BLaER1 treated with 17β-estradiol and CSF1 and Interleukin-3, amounts not matched to agents 10 nM and 100 nM (cell line): Measurements from ENCODE around the gene UFD1.
A peak's percentile ranks its signal among the peaks of the same experiment; 100 is the strongest.

Source experiments
- H3K27ac ChIP-seq, 11 experiments: shearing (Covaris generic); formaldehyde crosslinking; 2 replicates each; pipeline ENCODE4 v1.8.1; 2022
- H3K27me3 ChIP-seq, 11 experiments: shearing (Covaris generic); formaldehyde crosslinking; 2 replicates each; pipeline ENCODE4 v1.8.1; 2022
- H3K36me3 ChIP-seq, 11 experiments: shearing (Covaris generic); formaldehyde crosslinking; 2 replicates each; pipeline ENCODE4 v1.8.1; 2022
- H3K4me1 ChIP-seq, 10 experiments: shearing (Covaris generic); formaldehyde crosslinking; 2 replicates each; pipeline ENCODE4 v1.8.1; 2022
- H3K4me2 ChIP-seq, 11 experiments: shearing (Covaris generic); formaldehyde crosslinking; 2 replicates each; pipeline ENCODE4 v1.8.1; 2022
- H3K4me3 ChIP-seq, 10 experiments: shearing (Covaris generic); formaldehyde crosslinking; 2 replicates each; pipeline ENCODE4 v1.8.1; 2022
- H3K9ac ChIP-seq, 11 experiments: shearing (Covaris generic); formaldehyde crosslinking; 2 replicates each; pipeline ENCODE4 v1.8.1; 2022
- H3K9me3 ChIP-seq, 11 experiments: shearing (Covaris generic); formaldehyde crosslinking; replicated peaks in 1 of 11; 2 replicates each; pipeline ENCODE4 v1.8.1; 2022
- H4K20me1 ChIP-seq, 11 experiments: shearing (Covaris generic); formaldehyde crosslinking; 2 replicates each; pipeline ENCODE4 v1.8.1; 2022
- Cebpa-rat ChIP-seq, 11 experiments: shearing (Covaris generic); IDR thresholded peaks; 2 replicates each; pipeline ENCODE4 v1.8.1; 2022

The UFD1 gene

GRCh38 chr22:19501897-19502447 lies 23.0 kb upstream of the UFD1 start:
- peaks cover 0 to 32% (median 0%) of the 10 kb centered on the region in 11 experiments; a peak in 5 of 22 replicates for H4K20me1 ChIP-seq
- peaks cover 0 to 96% (median 75%) of the 10 kb centered on the region in 11 experiments; a peak in 19 of 22 replicates for H3K36me3 ChIP-seq
- peaks cover 0 to 21% (median 16%) of the 10 kb centered on the region in 10 experiments; a peak in 16 of 20 replicates for H3K4me1 ChIP-seq

GRCh38 chr22:19499880-19500242 lies 20.9 kb upstream of the UFD1 start:
- Histone ChIP-seq H3K4me3 (no peak overlapping the region), H3K4me2 (no peak overlapping the region), H3K9ac (no peak overlapping the region), H4K20me1 (peaks cover 0 to 35% (median 0%) of the 10 kb centered on the region in 11 experiments; a peak in 4 of 22 replicates), H3K27me3 (no peaks in the 10 kb centered on the region), H3K36me3 (peaks cover 0 to 96% (median 79%) of the 10 kb centered on the region in 11 experiments; a peak in 19 of 22 replicates), H3K4me1 (peaks cover 0 to 7% (median 4%) of the 10 kb centered on the region in 10 experiments; a peak in 16 of 20 replicates), H3K9me3 (no peaks in the 10 kb centered on the region), H3K27ac (no peak overlapping the region)
- TF ChIP-seq Cebpa-rat (IDR thresholded peaks at IDR 0.05): no peak

More at GRCh38 chr22:19501897-19502447, 23.0 kb upstream of the UFD1 start:
- H3K4me3 ChIP-seq: no peak overlapping the region
- H3K27me3 ChIP-seq: no peaks in the 10 kb centered on the region
- H3K27ac ChIP-seq: no peak overlapping the region
- no peak for TF ChIP-seq Cebpa-rat (IDR thresholded peaks at IDR 0.05)
- no peak overlapping the region for H3K9ac ChIP-seq
- H3K9me3 ChIP-seq: no peaks in the 10 kb centered on the region
- no peak overlapping the region for H3K4me2 ChIP-seq

GRCh38 chr22:19499236-19499879 lies 20.4 kb upstream of the UFD1 start:
- H3K36me3 ChIP-seq: peaks cover 3 to 98% (median 84%) of the 10 kb centered on the region in 11 experiments; a peak in 19 of 22 replicates
- no peaks in the 10 kb centered on the region for H3K27me3 ChIP-seq
- TF ChIP-seq Cebpa-rat (IDR thresholded peaks at IDR 0.05): no peak
- H3K27ac ChIP-seq: no peak overlapping the region
- no peak overlapping the region for H3K4me2 ChIP-seq
- peaks cover 0 to 40% (median 0%) of the 10 kb centered on the region in 11 experiments; a peak in 5 of 22 replicates for H4K20me1 ChIP-seq
- peaks cover 0 to 2% (median 0%) of the 10 kb centered on the region in 10 experiments; a peak in 3 of 20 replicates for H3K4me1 ChIP-seq
- H3K9ac ChIP-seq: no peak overlapping the region
- no peak overlapping the region for H3K4me3 ChIP-seq
- no peaks in the 10 kb centered on the region for H3K9me3 ChIP-seq

GRCh38 chr22:19498866-19499190 lies 19.8 kb upstream of the UFD1 start:
- peaks cover 8 to 100% (median 88%) of the 10 kb centered on the region in 11 experiments; a peak in 19 of 22 replicates for H3K36me3 ChIP-seq
- no peaks in the 10 kb centered on the region for H3K9me3 ChIP-seq
- H3K4me1 ChIP-seq: no peaks in the 10 kb centered on the region
- H3K9ac ChIP-seq: no peak overlapping the region
- H3K4me3 ChIP-seq: no peak overlapping the region
- no peak overlapping the region for H3K27ac ChIP-seq
- TF ChIP-seq Cebpa-rat (IDR thresholded peaks at IDR 0.05): no peak
- peaks cover 0 to 45% (median 0%) of the 10 kb centered on the region in 11 experiments; a peak in 6 of 22 replicates for H4K20me1 ChIP-seq
- H3K4me2 ChIP-seq: no peak overlapping the region
- no peaks in the 10 kb centered on the region for H3K27me3 ChIP-seq

GRCh38 chr22:19498154-19498865 lies 19.3 kb upstream of the UFD1 start:
- Histone ChIP-seq H3K4me2 (no peak overlapping the region), H3K9ac (0 out of 22 replicates have a peak overlapping the region, but pooled peaks of 1 of the 11 experiments have one; percentile 1), H3K36me3 (peaks cover 8 to 100% (median 88%) of the 10 kb centered on the region in 11 experiments; a peak in 19 of 22 replicates), H3K4me1 (no peaks in the 10 kb centered on the region), H3K9me3 (no peaks in the 10 kb centered on the region), H3K4me3 (no peak overlapping the region), H3K27ac (no peak overlapping the region), H3K27me3 (no peaks in the 10 kb centered on the region), H4K20me1 (peaks cover 0 to 51% (median 0%) of the 10 kb centered on the region in 11 experiments; a peak in 6 of 22 replicates)
- TF ChIP-seq Cebpa-rat (IDR thresholded peaks at IDR 0.05): no peak

- Histone ChIP-seq H3K4me3 (no peak overlapping the region), H3K4me1 (no peaks in the 10 kb centered on the region), H3K27ac (no peak overlapping the region), H3K27me3 (no peaks in the 10 kb centered on the region), H3K4me2 (no peak overlapping the region), H3K36me3 (peaks cover 8 to 100% (median 89%) of the 10 kb centered on the region in 11 experiments; a peak in 19 of 22 replicates), H3K9ac (no peak overlapping the region), H4K20me1 (peaks cover 0 to 59% (median 0%) of the 10 kb centered on the region in 11 experiments; a peak in 8 of 22 replicates), H3K9me3 (no peaks in the 10 kb centered on the region)
- TF ChIP-seq Cebpa-rat (IDR thresholded peaks at IDR 0.05): no peak
These were observed 18.3 kb upstream of the UFD1 start for GRCh38 chr22:19497245-19497644.

- no peak overlapping the region for H3K4me2 ChIP-seq
- no peak overlapping the region for H3K27ac ChIP-seq
- no peak overlapping the region for H3K4me3 ChIP-seq
- no peaks in the 10 kb centered on the region for H3K9me3 ChIP-seq
- H3K27me3 ChIP-seq: no peaks in the 10 kb centered on the region
- no peak overlapping the region for H3K9ac ChIP-seq
- peaks cover 8 to 100% (median 92%) of the 10 kb centered on the region in 11 experiments; a peak in 19 of 22 replicates for H3K36me3 ChIP-seq
- no peak for TF ChIP-seq Cebpa-rat (IDR thresholded peaks at IDR 0.05)
- H4K20me1 ChIP-seq: peaks cover 0 to 59% (median 0%) of the 10 kb centered on the region in 11 experiments; a peak in 8 of 22 replicates
- H3K4me1 ChIP-seq: no peaks in the 10 kb centered on the region
These were observed 17.3 kb upstream of the UFD1 start for GRCh38 chr22:19496324-19496630.

GRCh38 chr22:19495562-19496323 lies 16.8 kb upstream of the UFD1 start:
- Histone ChIP-seq H3K4me1 (no peaks in the 10 kb centered on the region), H3K9me3 (no peaks in the 10 kb centered on the region), H4K20me1 (peaks cover 0 to 59% (median 0%) of the 10 kb centered on the region in 11 experiments; a peak in 8 of 22 replicates), H3K4me3 (no peak overlapping the region), H3K9ac (no peak overlapping the region), H3K36me3 (peaks cover 8 to 100% (median 95%) of the 10 kb centered on the region in 11 experiments; a peak in 19 of 22 replicates), H3K27me3 (no peaks in the 10 kb centered on the region), H3K4me2 (no peak overlapping the region), H3K27ac (no peak overlapping the region)
- no peak for TF ChIP-seq Cebpa-rat (IDR thresholded peaks at IDR 0.05)
